Measurements from ENCODE around the gene ISYNA1. TPM values are rescaled to one million over a fixed set of nuclear protein-coding genes. Genes with fewer than 3 reads are reported as not detected.

Gene ISYNA1
- polyA plus RNA-seq, 2 of the 4 experiments (the other 2 are of a cell fraction): 18.0 to 60.7 TPM

DNA sequence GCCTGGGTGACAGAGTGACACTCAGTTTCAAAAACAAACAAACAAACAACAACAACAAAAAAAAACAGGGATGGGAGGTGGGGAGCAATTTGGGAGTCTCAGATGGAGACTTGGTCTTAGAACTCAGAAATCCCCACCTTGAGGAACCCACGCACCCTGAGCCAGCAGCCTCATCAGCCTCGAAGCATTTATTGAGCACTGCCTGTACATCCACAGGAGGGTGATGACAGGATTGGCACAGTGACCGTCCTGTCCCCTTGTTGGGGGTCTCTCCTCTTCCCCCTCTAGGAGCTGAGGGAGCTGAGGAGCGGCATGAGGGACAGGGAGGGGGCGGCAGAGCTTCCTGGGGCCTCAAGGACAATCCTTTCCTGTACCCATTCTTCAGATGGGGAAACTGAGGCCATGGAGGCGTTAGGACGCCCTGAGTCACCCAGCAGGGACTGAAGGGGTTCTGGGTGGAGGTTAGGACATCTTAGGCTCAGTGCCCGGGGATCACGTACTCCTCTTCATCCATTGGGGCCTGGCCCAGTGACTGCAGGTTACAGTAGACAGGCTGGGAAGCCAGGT is 46.3 kb downstream of the ISYNA1 start:
- POLR2A ChIA-PET: interaction anchor here (0.6 to 1.8 kb wide), 7 partner anchors 10 to 53 kb away, joined by 3 to 10 read pairs (median 6); no protein-coding TSS in a partner anchor
- ATAC-seq (peak; percentile 17 to 19), DNase-seq (ENCODE audit: low read depth in 1 of 2, low spot score in 1 of 2) (no peak), FAIRE-seq (no peak)
- Histone ChIP-seq H3K4me3 (no peak overlapping the region), H3K4me2 (no peak overlapping the region), H3K9me3 (no peaks in the 10 kb centered on the region), H3K4me1 (peaks cover 11% of the 10 kb centered on the region; the same call in 2 of the 3 replicates), H3K27ac (peak overlapping the region in 1 of 2 experiments; percentile 99; a peak in 3 of 6 replicates)
- CTCF ChIA-PET: interaction anchor here (1.0 to 7.5 kb wide), 5 partner anchors 10 to 52 kb away, joined by 3 to 75 read pairs (median 5); no protein-coding TSS in a partner anchor
- WGBS (ENCODE audit: missing lambda C conversion rate): 81% methylated on average over 8 of the region's 9 CpGs
- TF ChIP-seq KDM5A (IDR thresholded peaks at IDR 0.05) (no peak), KDM1A (IDR thresholded peaks at IDR 0.05; ENCODE audit: low read depth) (0 out of 2 replicates have a peak, but pooled peaks have one; percentile 29), MAZ (IDR thresholded peaks at IDR 0.05; ENCODE audit: borderline replicate concordance, low read depth, low read length) (no peak)

DNA sequence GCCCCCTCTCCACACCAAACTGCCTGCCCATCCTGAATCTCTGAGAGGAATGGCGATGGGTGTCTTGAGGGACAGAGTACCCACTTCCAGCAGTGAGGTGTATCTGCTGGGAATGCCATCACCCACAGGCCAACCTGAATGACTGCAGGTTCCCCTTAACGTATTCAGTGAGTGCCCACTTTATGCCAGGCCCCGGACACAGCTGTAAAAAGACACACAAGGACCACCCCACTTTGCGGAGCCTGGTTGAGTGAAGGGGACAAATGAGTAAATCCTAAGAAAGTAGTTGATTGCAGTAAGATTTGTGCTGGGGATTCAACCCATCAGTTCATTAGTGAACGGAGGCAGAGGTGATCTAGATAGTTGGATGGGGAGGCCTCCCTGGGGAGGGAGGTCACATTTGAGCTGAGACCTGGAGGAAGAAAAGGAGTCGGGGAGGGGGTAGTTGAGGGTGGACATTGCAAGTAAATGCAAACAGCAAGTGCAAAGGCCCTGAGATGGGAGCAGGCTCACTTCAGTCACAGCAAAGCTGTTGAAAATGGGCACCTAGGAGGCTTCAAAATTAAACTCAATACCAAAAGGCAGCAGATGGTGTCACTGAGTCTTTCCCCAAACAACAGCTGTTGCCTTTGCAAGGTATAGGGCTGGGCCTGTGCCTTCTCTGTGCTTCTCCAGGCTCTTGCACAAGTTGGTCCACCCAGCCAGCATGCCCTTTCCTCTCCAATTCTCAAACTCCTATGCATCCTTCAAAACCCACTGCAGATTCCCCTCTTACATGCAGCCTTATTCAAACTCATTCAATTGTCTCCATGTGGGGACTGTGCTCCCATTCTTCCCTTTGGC is 47.6 kb downstream of the ISYNA1 start:
- POLR2A ChIA-PET: interaction anchor here (1.2 to 1.8 kb wide), 9 partner anchors 10 to 51 kb away, joined by 3 to 10 read pairs (median 6); no protein-coding TSS in a partner anchor
- peak overlapping the region; percentile 97 to 99 for H3K27ac ChIP-seq

More for the DNA sequence above, 47.6 kb downstream of the ISYNA1 start:
- CTCF ChIA-PET: interaction anchor here (1.0 to 7.5 kb wide), 10 partner anchors 9 to 67 kb away, joined by 3 to 75 read pairs (median 10); partner anchors contain the start of genes LSM4 and SSBP4
- DNase-seq (ENCODE audit: low read depth in 1 of 2, low spot score in 1 of 2): peak in 1 of 2 experiments; percentile 83
- Histone ChIP-seq H3K4me1 (peaks cover 17% of the 10 kb centered on the region), H3K4me3 (peak overlapping the region; percentile 98), H3K9me3 (no peaks in the 10 kb centered on the region), H3K4me2 (peak overlapping the region; percentile 92)
- TF ChIP-seq HOXA7 (CRISPR knock-in tag; IDR thresholded peaks at IDR 0.05): peak; percentile 93
- no peak for TF ChIP-seq MAFK (IDR thresholded peaks at IDR 0.05; ENCODE audit: partially characterized antibody)
- peak; percentile 21; the same call in 1 of the 2 replicates for TF ChIP-seq TP53 (CRISPR knock-in tag; IDR thresholded peaks at IDR 0.05)
- no peak for TF ChIP-seq FOSL2 (IDR thresholded peaks at IDR 0.05)
- no peak for TF ChIP-seq FOSL2 (CRISPR knock-in tag; IDR thresholded peaks at IDR 0.05)
- TF ChIP-seq JUN (IDR thresholded peaks at IDR 0.05): peak; percentile 94 to 97
- TF ChIP-seq, protein P1, sequence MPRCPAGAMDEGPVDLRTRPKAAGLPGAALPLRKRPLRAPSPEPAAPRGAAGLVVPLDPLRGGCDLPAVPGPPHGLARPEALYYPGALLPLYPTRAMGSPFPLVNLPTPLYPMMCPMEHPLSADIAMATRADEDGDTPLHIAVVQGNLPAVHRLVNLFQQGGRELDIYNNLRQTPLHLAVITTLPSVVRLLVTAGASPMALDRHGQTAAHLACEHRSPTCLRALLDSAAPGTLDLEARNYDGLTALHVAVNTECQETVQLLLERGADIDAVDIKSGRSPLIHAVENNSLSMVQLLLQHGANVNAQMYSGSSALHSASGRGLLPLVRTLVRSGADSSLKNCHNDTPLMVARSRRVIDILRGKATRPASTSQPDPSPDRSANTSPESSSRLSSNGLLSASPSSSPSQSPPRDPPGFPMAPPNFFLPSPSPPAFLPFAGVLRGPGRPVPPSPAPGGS (IDR thresholded peaks at IDR 0.05): peak; percentile 86; the same call in 2 of the 3 replicates
- TF ChIP-seq HES2 (IDR thresholded peaks at IDR 0.05): no peak
- TF ChIP-seq RARB (CRISPR knock-in tag; IDR thresholded peaks at IDR 0.05): peak; percentile 65
- TF ChIP-seq TFCP2L1 (CRISPR knock-in tag; IDR thresholded peaks at IDR 0.05): peak; percentile 83
- TF ChIP-seq HEYL (CRISPR knock-in tag; IDR thresholded peaks at IDR 0.05): 0 out of 2 replicates have a peak, but pooled peaks have one; percentile 43
- TF ChIP-seq, protein P2, sequence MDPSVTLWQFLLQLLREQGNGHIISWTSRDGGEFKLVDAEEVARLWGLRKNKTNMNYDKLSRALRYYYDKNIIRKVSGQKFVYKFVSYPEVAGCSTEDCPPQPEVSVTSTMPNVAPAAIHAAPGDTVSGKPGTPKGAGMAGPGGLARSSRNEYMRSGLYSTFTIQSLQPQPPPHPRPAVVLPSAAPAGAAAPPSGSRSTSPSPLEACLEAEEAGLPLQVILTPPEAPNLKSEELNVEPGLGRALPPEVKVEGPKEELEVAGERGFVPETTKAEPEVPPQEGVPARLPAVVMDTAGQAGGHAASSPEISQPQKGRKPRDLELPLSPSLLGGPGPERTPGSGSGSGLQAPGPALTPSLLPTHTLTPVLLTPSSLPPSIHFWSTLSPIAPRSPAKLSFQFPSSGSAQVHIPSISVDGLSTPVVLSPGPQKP (IDR thresholded peaks at IDR 0.05; ENCODE audit: low read depth, low read length): no peak
- TF ChIP-seq POLR2AphosphoS2 (conservative IDR thresholded peaks at IDR 0.05; ENCODE audit: low read length): peak; percentile 42
- no peak for TF ChIP-seq FOXS1 (CRISPR knock-in tag; IDR thresholded peaks at IDR 0.05)
- TF ChIP-seq RFX5 (IDR thresholded peaks at IDR 0.05): no peak
- 0 out of 5 replicates have a peak, but pooled peaks of 1 of the 2 experiments have one; percentile 12 for TF ChIP-seq RAD21 (conservative IDR thresholded peaks at IDR 0.05 in 1 of 2, IDR thresholded peaks at IDR 0.05 in 1 of 2)
- TF ChIP-seq ZNF302 (CRISPR knock-in tag; IDR thresholded peaks at IDR 0.05): no peak
- TF ChIP-seq HDAC2 (IDR thresholded peaks at IDR 0.05): no peak
- TF ChIP-seq NPAS2 (CRISPR knock-in tag; IDR thresholded peaks at IDR 0.05; ENCODE audit: borderline replicate concordance): no peak
- TF ChIP-seq POLR2A (IDR thresholded peaks at IDR 0.05; ENCODE audit: low read length): no peak
- no peak for TF ChIP-seq PBX3 (IDR thresholded peaks at IDR 0.05)
- TF ChIP-seq FOSB (CRISPR knock-in tag; IDR thresholded peaks at IDR 0.05): peak; percentile 85; the same call in 1 of the 2 replicates
- TF ChIP-seq, protein P3, sequence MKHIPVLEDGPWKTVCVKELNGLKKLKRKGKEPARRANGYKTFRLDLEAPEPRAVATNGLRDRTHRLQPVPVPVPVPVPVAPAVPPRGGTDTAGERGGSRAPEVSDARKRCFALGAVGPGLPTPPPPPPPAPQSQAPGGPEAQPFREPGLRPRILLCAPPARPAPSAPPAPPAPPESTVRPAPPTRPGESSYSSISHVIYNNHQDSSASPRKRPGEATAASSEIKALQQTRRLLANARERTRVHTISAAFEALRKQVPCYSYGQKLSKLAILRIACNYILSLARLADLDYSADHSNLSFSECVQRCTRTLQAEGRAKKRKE (CRISPR knock-in tag; IDR thresholded peaks at IDR 0.05; ENCODE audit: low read depth): no peak
- TF ChIP-seq, protein P4, sequence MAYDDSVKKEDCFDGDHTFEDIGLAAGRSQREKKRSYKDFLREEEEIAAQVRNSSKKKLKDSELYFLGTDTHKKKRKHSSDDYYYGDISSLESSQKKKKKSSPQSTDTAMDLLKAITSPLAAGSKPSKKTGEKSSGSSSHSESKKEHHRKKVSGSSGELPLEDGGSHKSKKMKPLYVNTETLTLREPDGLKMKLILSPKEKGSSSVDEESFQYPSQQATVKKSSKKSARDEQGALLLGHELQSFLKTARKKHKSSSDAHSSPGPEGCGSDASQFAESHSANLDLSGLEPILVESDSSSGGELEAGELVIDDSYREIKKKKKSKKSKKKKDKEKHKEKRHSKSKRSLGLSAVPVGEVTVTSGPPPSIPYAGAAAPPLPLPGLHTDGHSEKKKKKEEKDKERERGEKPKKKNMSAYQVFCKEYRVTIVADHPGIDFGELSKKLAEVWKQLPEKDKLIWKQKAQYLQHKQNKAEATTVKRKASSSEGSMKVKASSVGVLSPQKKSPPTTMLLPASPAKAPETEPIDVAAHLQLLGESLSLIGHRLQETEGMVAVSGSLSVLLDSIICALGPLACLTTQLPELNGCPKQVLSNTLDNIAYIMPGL (CRISPR knock-in tag; IDR thresholded peaks at IDR 0.05; ENCODE audit: borderline replicate concordance): no peak; the same call in 1 of the 2 replicates
- peak; percentile 17 to 37 for ATAC-seq
- WGBS (ENCODE audit: missing lambda C conversion rate): 86% methylated on average over 6 of the region's 6 CpGs
- FAIRE-seq: no peak
